GM23338 (cell line): ENCODE measurements around the gene TMX2. TPM values are rescaled to one million over a fixed set of nuclear protein-coding genes. Genes with fewer than 3 reads are reported as not detected.

Experiments used
- ATAC-seq: fragments of 200-7000 bp; cut with Tn5 transposase; 3 replicates; pipeline ENCODE4 v1.9.1; 2020
- DNase-seq: peaks from one replicate; pipeline ENCODE4 v3.0.0-alpha.2; 2015; ENCODE audit warnings: low spot score
- H2AFZ ChIP-seq: fragments of 200-600 bp; sonication (generic); 2 replicates; pipeline ENCODE4 v1.8.0; 2016; ENCODE audit warnings: antibody characterized with exemption, mild to moderate bottlenecking, moderate library complexity
- H3F3A ChIP-seq: fragments of 200-600 bp; sonication (generic); replicated peaks from 2 replicates; pipeline ENCODE4 v1.8.0; 2017; ENCODE audit warnings: antibody characterized with exemption, mixed run types, low read depth
- H3K27ac ChIP-seq: fragments of 200-600 bp; sonication (generic); 2 replicates; pipeline ENCODE4 v1.6.1; 2016; ENCODE audit warnings: low read depth
- H3K27me3 ChIP-seq: fragments of 200-600 bp; sonication (generic); 2 replicates; pipeline ENCODE4 v1.8.0; 2016; ENCODE audit warnings: mild to moderate bottlenecking, mixed run types, moderate library complexity; ENCODE audit not compliant: insufficient read depth
- H3K36me3 ChIP-seq: fragments of 200-600 bp; sonication (generic); 2 replicates; pipeline ENCODE4 v1.8.0; 2016; ENCODE audit warnings: mild to moderate bottlenecking; ENCODE audit not compliant: insufficient read depth
- H3K4me1 ChIP-seq: fragments of 200-600 bp; sonication (generic); 2 replicates; pipeline ENCODE4 v1.8.0; 2016; ENCODE audit warnings: mild to moderate bottlenecking, moderate library complexity; ENCODE audit not compliant: insufficient read depth
- H3K4me2 ChIP-seq: fragments of 200-600 bp; sonication (generic); 2 replicates; pipeline ENCODE4 v1.7.1; 2017; ENCODE audit warnings: mixed run types
- H3K4me3 ChIP-seq: fragments of 200-600 bp; sonication (generic); 2 replicates; pipeline ENCODE4 v1.6.1; 2016; ENCODE audit warnings: mixed run types
- H3K79me2 ChIP-seq: fragments of 200-600 bp; sonication (generic); replicated peaks from 2 replicates; pipeline ENCODE4 v1.8.0; 2017; ENCODE audit warnings: mild to moderate bottlenecking; ENCODE audit not compliant: insufficient read depth
- H3K9me2 ChIP-seq: fragments of 200-600 bp; sonication (generic); 2 replicates; pipeline ENCODE4 v1.8.0; 2017; ENCODE audit not compliant: insufficient read depth
- H4K20me1 ChIP-seq: fragments of 200-600 bp; sonication (generic); replicated peaks from 2 replicates; pipeline ENCODE4 v1.8.0; 2017; ENCODE audit warnings: mild to moderate bottlenecking; ENCODE audit not compliant: insufficient read depth
- H3K27ac Mint-ChIP-seq: 2 replicates; pipeline ENCODE4 v1.8.0; 2020; ENCODE audit warnings: inconsistent platforms, mild to moderate bottlenecking, moderate library complexity, mixed read lengths
- H3K27me3 Mint-ChIP-seq: 3 replicates; pipeline ENCODE4 v1.8.0; 2022; ENCODE audit warnings: low read depth, mild to moderate bottlenecking, moderate library complexity, mixed read lengths, inconsistent platforms; ENCODE audit not compliant: insufficient read depth, poor library complexity
- H3K36me3 Mint-ChIP-seq: 3 replicates; pipeline ENCODE4 v1.8.0; 2021; ENCODE audit warnings: low read depth, mild to moderate bottlenecking, inconsistent platforms, moderate library complexity, mixed read lengths
- H3K4me1 Mint-ChIP-seq: 3 replicates; pipeline ENCODE4 v1.8.0; 2020; ENCODE audit warnings: mild to moderate bottlenecking, inconsistent platforms, mixed read lengths
- H3K4me3 Mint-ChIP-seq: 3 replicates; pipeline ENCODE4 v1.8.0; 2021; ENCODE audit warnings: moderate library complexity, mild to moderate bottlenecking, inconsistent platforms, mixed read lengths
- H3K9me3 Mint-ChIP-seq: 3 replicates; pipeline ENCODE4 v1.8.0; 2020; ENCODE audit warnings: moderate library complexity, mild to moderate bottlenecking, inconsistent platforms, mixed read lengths
- CREB1 ChIP-seq: fragments of 250-450 bp; sonication (Bioruptor Pico); IDR thresholded peaks from 2 replicates; pipeline ENCODE4 v1.5.0; 2020; ENCODE audit warnings: low read depth, mild to moderate bottlenecking, moderate library complexity
- CTCF ChIP-seq, 2 experiments: fragments of 200-600 bp in 1 of 2; sonication (generic) in 1 of 2; conservative IDR thresholded peaks; 2 replicates each; pipeline versions ENCODE4 v1.5.1 to v1.6.1; 2016 to 2017; ENCODE audit warnings: antibody characterized with exemption in 2 of 2, low read depth in 2 of 2, mild to moderate bottlenecking in 2 of 2, moderate library complexity in 1 of 2
- EZH2phosphoT487 ChIP-seq: fragments of 200-600 bp; sonication (generic); IDR thresholded peaks from one replicate; pipeline ENCODE4 v1.8.1; 2018; ENCODE audit warnings: antibody characterized with exemption; ENCODE audit not compliant: unreplicated experiment
- NANOG ChIP-seq: IDR thresholded peaks from 2 replicates; pipeline ENCODE4 v1.6.1; 2016; ENCODE audit warnings: antibody characterized with exemption, borderline replicate concordance
- STAT1 ChIP-seq: IDR thresholded peaks from one replicate; pipeline ENCODE4 v1.6.1; 2016; ENCODE audit warnings: antibody characterized with exemption; ENCODE audit not compliant: unreplicated experiment
- ZNF114 ChIP-seq: fragments of 250-450 bp; sonication (Bioruptor Pico); IDR thresholded peaks from 2 replicates; pipeline ENCODE4 v1.5.0; 2020; ENCODE audit warnings: mild to moderate bottlenecking, moderate library complexity
- polyA plus RNA-seq: library from polyadenylated mRNA; unstranded; fragments of >200 nt; fragmentation: Nextera tagmentation; extraction: Ambion mirVana; gene quantifications from 2 replicates; pipeline ENCODE4 v1.2.1, GENCODE V29; 2016
- total RNA-seq: library from RNA; depleted of rRNA; stranded (reverse); fragments of >200 nt; shearing (Covaris generic); gene quantifications from 2 replicates; pipeline ENCODE4 v1.2.3, GENCODE V29; 2014
- TF ChIP-seq, protein P1 (sequence below): fragments of 250-450 bp; sonication (Bioruptor Pico); IDR thresholded peaks from 2 replicates; pipeline ENCODE4 v1.5.0; 2020; ENCODE audit warnings: mild to moderate bottlenecking, moderate library complexity

The TMX2 gene
- total and polyA plus RNA-seq, 2 experiments from 2014 or later: 59.2 to 69.3 TPM

- Mint-ChIP-seq H3K36me3 (peaks cover 47% of the 10 kb centered on the region), H3K27me3 (no peaks in the 10 kb centered on the region), H3K4me1 (peaks cover 38% of the 10 kb centered on the region), H3K4me3 (no peak overlapping the region), H3K27ac (peak overlapping the region; percentile 70), H3K9me3 (no peaks in the 10 kb centered on the region)
- Histone ChIP-seq H3K4me3 (no peak overlapping the region), H3K27ac (peak overlapping the region; percentile 75), H3F3A (no peaks in the 10 kb centered on the region; the same call in 1 of the 2 replicates), H3K79me2 (peaks cover 95% of the 10 kb centered on the region), H4K20me1 (peaks cover 10% of the 10 kb centered on the region), H3K4me2 (0 out of 2 replicates have a peak overlapping the region, but pooled peaks have one; percentile 54), H3K27me3 (no peaks in the 10 kb centered on the region), H3K4me1 (peaks cover 20% of the 10 kb centered on the region), H2AFZ (no peak overlapping the region), H3K36me3 (peaks cover 27% of the 10 kb centered on the region), H3K9me2 (no peaks in the 10 kb centered on the region)
- peak; percentile 17 to 18; a peak in 1 of 4 replicates for TF ChIP-seq CTCF (conservative IDR thresholded peaks at IDR 0.05; ENCODE audit: low read depth in 2 of 2)
- no peak for TF ChIP-seq NANOG
- DNase-seq: no peak
- ATAC-seq: no peak; the same call in 2 of the 3 replicates
These were observed 37.0 kb upstream of the TMX2 start for GRCh38 chr11:57675176-57675941.

DNA sequence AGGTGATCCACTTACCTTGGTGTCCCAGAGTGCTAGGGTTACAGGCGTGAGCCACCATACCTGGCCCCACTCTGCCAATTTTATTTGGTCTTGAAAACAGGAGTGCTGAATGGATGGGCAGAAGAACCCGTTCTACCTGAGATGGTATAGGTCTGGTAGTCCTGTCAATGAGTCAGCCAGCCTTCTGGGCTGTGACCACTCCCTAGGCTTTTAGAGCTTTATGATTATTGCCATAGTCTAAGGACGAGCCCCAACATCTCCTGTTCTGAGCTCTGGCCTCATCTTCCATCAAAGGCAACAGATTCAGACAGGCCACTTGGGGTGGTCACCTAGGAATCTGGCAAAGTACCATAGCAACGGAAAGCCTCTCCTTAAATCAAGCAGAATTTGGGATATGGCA lies 33.0 kb upstream of the TMX2 start:
- Mint-ChIP-seq H3K4me1 (peaks cover 20% of the 10 kb centered on the region), H3K36me3 (peaks cover 47% of the 10 kb centered on the region), H3K27me3 (no peaks in the 10 kb centered on the region), H3K9me3 (no peaks in the 10 kb centered on the region), H3K4me3 (no peak overlapping the region), H3K27ac (no peak overlapping the region)
- H3K36me3 ChIP-seq: peaks cover 9% of the 10 kb centered on the region
- H3K27me3 ChIP-seq: no peaks in the 10 kb centered on the region
- H3K4me2 ChIP-seq: no peak overlapping the region
- H3K4me1 ChIP-seq: peaks cover 20% of the 10 kb centered on the region
- H3K79me2 ChIP-seq: peaks cover 75% of the 10 kb centered on the region
- H3K4me3 ChIP-seq: no peak overlapping the region
- H2AFZ ChIP-seq: no peak overlapping the region
- H3K9me2 ChIP-seq: no peaks in the 10 kb centered on the region
- ATAC-seq (no peak), DNase-seq (no peak)
- H3K27ac ChIP-seq: 0 out of 2 replicates have a peak overlapping the region, but pooled peaks have one; percentile 50
- 0 out of 2 replicates have a peak, but pooled peaks cover 4% of the 10 kb centered on the region for H3F3A ChIP-seq
- peaks cover 16% of the 10 kb centered on the region for H4K20me1 ChIP-seq
- TF ChIP-seq, protein P1, sequence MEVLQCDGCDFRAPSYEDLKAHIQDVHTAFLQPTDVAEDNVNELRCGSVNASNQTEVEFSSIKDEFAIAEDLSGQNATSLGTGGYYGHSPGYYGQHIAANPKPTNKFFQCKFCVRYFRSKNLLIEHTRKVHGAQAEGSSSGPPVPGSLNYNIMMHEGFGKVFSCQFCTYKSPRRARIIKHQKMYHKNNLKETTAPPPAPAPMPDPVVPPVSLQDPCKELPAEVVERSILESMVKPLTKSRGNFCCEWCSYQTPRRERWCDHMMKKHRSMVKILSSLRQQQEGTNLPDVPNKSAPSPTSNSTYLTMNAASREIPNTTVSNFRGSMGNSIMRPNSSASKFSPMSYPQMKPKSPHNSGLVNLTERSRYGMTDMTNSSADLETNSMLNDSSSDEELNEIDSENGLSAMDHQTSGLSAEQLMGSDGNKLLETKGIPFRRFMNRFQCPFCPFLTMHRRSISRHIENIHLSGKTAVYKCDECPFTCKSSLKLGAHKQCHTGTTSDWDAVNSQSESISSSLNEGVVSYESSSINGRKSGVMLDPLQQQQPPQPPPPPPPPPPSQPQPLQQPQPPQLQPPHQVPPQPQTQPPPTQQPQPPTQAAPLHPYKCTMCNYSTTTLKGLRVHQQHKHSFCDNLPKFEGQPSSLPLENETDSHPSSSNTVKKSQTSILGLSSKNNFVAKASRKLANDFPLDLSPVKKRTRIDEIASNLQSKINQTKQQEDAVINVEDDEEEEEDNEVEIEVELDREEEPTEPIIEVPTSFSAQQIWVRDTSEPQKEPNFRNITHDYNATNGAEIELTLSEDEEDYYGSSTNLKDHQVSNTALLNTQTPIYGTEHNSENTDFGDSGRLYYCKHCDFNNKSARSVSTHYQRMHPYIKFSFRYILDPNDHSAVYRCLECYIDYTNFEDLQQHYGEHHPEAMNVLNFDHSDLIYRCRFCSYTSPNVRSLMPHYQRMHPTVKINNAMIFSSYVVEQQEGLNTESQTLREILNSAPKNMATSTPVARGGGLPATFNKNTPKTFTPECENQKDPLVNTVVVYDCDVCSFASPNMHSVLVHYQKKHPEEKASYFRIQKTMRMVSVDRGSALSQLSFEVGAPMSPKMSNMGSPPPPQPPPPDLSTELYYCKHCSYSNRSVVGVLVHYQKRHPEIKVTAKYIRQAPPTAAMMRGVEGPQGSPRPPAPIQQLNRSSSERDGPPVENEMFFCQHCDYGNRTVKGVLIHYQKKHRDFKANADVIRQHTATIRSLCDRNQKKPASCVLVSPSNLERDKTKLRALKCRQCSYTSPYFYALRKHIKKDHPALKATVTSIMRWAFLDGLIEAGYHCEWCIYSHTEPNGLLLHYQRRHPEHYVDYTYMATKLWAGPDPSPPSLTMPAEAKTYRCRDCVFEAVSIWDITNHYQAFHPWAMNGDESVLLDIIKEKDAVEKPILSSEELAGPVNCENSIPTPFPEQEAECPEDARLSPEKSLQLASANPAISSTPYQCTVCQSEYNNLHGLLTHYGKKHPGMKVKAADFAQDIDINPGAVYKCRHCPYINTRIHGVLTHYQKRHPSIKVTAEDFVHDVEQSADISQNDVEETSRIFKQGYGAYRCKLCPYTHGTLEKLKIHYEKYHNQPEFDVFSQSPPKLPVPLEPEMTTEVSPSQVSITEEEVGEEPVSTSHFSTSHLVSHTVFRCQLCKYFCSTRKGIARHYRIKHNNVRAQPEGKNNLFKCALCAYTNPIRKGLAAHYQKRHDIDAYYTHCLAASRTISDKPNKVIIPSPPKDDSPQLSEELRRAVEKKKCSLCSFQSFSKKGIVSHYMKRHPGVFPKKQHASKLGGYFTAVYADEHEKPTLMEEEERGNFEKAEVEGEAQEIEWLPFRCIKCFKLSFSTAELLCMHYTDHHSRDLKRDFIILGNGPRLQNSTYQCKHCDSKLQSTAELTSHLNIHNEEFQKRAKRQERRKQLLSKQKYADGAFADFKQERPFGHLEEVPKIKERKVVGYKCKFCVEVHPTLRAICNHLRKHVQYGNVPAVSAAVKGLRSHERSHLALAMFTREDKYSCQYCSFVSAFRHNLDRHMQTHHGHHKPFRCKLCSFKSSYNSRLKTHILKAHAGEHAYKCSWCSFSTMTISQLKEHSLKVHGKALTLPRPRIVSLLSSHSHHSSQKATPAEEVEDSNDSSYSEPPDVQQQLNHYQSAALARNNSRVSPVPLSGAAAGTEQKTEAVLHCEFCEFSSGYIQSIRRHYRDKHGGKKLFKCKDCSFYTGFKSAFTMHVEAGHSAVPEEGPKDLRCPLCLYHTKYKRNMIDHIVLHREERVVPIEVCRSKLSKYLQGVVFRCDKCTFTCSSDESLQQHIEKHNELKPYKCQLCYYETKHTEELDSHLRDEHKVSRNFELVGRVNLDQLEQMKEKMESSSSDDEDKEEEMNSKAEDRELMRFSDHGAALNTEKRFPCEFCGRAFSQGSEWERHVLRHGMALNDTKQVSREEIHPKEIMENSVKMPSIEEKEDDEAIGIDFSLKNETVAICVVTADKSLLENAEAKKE: no peak
- no peak for TF ChIP-seq CREB1 (CRISPR knock-in tag)
- no peak for TF ChIP-seq STAT1
- TF ChIP-seq ZNF114: no peak
- TF ChIP-seq EZH2phosphoT487: no peak
- no peak for TF ChIP-seq CTCF (conservative IDR thresholded peaks at IDR 0.05; ENCODE audit: low read depth in 2 of 2)
